Fibroblast of skin of back (primary cell): ENCODE measurements around the gene CYB5R2. TPM values are rescaled to one million over a fixed set of nuclear protein-coding genes. Genes with fewer than 3 reads are reported as not detected.

Experiments
- DNase-seq: peaks from one replicate; pipeline ENCODE4 v3.0.0-alpha.2; 2013
- polyA plus RNA-seq, 2 experiments: library from polyadenylated mRNA; unstranded; fragments of 120-200 nt; gene quantifications; one replicate each; pipeline ENCODE4 v1.2.1, GENCODE V29; 2013; ENCODE audit not compliant: insufficient read length in 2 of 2

Gene CYB5R2
- 16.2 TPM for polyA plus RNA-seq (2013, experiment 1 of 2; ENCODE audit: insufficient read length)
- 13.0 TPM for polyA plus RNA-seq (2013, experiment 2 of 2; ENCODE audit: insufficient read length)

DNA sequence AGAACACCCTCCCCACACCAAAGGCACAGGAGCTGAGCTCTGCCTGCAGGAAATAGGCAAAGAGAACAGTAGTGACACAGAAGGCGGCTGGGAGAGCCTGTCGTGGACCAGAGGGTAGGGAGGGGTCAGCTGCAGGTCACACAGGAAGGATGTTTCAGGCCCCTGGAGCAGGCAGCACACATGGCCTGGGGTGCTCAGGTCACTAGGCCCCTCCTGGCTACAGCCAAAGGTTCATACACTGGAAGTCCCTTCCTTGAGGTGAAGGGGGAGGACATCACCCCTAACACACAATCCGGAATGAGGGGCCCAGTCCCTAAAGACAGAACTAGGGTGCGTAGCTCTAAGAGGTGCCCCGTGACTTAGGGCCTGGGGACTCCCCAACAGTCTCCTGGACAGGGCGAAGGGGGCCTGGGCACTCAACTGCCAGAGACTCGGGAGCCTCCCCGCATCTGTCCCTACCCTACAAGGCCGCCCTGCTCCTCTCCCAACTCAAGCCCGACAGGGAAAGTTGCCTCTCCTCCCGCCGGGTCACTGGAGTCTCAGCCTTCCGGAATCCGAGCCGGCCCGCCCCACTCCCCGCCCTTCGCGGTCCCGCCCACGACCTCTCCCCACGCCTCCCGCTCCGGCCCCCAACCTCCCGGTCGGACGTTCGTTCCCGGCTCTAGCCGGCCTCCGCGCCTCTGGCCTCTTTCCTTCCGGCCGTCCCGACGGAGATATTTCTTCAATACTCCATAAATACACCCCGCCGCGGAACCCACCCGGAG is at the start of gene CYB5R2:
Gene CYB5R2, minus strand, starts transcription at position 541 of the 764 bp plus-strand sequence. CDS start 675 bp downstream, outside the sequence.
- peak; percentile 65 for DNase-seq

DNA sequence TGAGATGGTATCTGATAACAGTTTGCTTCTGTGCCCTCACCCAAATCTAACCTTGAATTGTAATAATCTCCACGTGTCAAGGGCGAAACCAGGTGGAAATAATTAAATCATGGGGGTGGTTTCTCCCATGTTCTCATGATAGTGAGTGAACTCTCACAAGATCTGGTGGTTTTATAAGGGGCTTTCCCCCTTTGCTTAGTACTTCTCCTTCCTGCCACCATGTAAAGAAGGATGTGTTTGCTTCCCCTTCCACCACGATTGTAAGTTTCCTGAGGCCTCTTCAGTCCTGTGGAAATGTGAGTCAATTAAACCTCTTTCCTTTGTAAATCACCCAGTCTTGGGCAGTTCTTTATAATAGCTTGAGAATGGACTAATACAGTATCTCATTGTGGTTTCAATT is 41.5 kb upstream of the CYB5R2 start:
- DNase-seq: no peak

DNA sequence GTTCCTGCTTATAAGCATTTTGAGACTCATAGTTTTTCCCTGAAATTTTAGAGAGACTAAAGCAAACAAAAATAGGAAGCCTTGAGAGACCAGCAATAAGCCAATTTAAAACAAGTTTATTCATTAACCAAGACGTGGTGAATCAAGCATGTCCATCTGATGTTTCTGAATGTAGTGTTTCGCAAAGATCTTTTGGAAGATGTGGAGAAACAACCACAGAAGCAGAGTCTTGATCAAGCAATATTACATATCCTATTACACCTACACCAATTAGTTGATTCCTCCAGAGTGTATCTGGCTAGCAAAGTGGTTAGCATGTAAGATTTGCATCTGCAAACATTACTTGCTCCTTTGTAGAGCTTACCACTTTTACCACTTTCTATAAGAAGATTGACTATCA is 33.1 kb upstream of the CYB5R2 start, which contains the start of gene OVCH2:
Gene OVCH2, minus strand, starts transcription at position 101 of the 400 bp plus-strand sequence. Its CDS starts 83 bp downstream, at position 18.
- DNase-seq: no peak

DNA sequence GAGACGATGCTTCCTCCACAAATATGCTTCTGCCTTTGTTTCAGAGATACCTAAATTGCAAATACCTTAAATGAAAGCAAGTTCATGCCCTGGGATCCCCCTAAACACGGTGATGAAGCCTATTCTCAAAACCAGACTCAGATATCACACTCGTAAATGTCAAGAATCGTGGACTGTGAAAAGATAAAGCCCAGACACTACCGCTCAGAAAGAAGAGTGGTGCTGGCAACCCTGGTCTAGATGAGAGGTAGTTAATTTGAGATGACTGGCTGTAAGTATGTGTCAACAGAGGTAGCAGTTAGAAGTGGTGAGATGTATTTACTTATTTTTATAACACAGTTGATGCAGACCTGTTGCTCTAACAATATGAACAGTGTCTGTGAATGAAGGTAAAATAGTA is 30.4 kb upstream of the CYB5R2 start:
- no peak for DNase-seq

DNA sequence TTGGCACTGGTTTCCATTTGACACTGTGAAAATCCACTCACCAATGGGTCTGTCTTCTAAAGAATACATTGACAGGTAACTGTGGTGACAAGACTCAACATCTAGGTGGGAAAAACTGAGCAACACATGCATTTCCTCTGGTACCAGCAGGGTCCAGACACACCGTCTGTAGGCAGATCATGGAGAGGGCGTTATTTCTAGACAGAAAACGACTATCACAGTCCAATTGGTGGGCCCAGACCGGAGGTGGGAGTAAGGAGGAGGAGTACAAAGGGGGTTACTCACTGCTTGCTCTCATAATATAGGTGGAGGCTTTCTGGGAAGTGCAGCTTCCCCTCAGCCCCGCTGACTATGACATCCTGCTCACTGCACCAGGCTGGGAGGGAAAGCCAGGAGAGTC is 23.1 kb upstream of the CYB5R2 start:
- no peak for DNase-seq

DNA sequence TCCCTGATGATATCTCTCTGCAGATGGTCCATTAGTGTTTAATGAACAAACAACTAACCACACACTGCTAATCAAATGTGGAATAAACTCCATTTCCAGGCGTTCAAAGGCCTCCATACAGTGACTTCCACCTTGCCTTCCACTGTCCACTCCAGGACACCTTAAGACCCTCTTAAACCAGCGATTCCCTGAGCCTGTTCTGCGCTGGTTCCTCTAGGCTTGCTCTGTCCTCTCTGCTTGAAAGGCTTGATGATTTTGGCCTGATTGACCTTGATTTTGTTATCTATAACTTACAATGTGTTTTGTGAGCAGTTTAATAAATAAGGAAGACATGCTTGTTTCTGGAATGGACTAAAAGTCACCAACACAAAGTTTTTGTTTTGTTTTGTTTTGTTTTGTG is 20.9 kb upstream of the CYB5R2 start:
- no peak for DNase-seq

DNA sequence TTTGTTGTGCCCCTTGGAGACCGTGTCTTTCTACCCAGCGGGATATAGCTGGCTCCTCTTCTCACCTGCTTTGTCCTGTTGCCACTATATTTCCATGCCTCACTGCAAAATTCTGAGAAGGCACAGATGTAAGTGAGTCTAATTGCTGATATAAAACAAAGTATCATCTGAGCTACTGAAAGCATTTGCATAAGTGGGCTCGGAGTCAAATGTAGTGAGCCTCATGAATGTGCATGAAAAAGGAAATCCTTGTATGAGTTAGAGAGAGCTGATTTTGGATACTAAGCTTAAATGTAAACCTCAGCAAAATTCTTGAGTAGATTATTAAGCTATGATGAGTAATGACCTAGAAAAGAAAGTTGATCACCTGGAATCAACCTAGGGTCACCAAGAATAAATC is 19.1 kb upstream of the CYB5R2 start:
- no peak for DNase-seq

DNA sequence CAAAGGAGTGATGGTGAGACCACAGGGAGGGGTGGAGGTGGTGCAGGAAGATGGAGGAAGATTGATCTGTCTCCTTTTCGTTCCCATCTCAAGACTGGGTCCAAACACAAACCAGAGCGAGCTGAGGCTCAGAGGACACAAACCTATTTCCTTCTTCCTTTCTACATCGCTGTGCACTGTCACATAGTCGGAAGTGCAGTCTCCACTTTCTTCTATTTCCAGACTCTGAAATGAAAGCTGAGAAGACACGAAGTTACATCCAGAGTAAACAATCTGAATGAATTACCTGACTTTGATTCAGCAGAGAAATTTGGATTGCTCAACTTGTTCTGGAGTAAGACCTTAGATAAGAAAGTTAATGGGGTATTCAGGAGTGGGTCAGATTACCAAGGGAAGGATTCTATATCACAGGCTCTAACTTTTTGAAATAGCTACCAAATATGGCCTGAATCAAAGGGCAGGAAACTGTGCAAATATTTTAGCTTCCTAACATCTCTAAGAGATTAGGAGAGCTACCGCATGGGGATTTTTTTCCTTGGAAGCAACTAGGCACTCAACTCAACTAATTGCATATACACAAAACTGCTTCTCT is 18.6 kb upstream of the CYB5R2 start:
- peak; percentile 56 for DNase-seq

DNA sequence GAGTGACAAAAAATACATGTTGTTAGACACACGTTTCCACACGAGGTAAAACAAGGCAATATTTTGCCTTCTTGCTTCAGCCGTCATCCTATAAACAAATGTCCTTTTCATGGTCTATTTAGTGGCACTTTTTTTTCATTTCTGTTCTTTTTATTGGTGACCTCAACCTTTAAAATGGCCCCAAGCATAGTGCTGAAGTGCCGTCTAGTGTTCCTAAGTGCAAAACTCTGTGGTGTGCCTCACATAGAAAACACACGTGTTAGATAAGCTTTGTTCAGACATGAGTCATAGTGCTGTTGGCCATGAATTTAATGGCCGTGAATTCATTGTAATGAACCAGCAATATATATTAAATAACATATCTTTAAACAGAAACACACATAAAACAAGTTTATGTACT is 17.3 kb upstream of the CYB5R2 start:
- no peak for DNase-seq

DNA sequence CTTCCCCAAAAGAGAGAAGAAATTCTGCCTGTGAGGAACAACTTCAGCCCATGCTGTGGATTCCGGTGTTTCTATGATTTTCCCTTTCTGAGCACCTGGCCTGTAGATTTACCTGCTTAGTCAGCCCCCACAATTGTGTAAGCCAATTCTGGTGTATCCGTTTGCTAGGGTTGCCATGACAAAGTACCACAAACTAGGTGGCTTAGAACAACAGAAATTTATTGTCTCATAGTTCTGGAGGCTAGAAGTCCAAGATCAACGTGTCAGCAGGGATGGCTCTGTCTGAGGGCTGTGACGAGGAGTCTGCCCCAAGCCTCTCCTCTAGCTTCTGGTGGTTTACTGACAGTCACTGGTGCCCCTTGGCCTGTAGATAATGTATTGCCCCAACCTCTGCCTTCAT is 15.9 kb upstream of the CYB5R2 start:
- DNase-seq: no peak

DNA sequence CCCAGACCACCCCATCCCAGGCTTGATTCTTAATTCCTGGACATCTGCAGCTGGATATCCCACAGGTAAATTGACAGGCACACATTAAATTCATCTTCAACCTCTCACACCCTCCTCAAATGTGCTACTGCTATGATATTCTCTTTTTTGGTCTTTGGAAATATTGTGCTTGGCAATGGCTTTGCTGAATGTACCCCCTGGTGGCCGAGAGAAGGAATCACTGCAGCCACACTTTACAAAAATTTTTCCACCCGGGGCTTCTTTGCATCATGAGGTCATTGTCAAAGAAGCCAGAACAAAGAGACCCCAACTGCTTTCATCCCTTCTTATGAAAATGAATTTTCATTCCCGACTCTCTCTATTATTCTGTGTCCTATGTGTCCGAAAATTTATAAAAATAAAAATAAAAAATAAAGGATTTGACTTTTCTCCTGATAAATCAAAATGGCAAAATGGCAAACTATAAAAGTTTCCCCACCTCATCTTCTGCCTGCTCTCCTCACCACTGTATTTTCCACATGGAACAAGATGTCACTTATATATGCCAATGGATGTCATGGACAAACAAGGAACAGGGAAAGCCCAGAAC is 15.0 kb upstream of the CYB5R2 start:
- peak; percentile 44 for DNase-seq

DNA sequence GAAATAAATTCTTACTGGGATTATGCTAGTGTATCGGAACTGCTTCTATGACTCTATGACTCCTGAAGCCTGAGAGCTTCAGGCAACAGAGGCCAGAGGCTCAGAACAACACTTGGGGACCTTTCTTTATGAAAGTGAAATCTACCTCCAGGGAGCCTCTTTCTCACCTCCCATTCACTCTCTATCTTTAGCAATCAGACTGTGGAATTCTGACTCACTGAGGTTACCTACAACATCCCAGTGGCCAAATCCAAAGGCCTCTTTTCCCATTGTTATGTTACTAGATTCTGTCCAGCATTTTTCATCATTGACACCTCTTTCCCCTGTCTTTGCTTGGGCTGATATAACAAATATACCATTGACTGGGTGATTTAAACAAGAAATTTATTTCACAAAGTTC is 14.1 kb upstream of the CYB5R2 start:
- DNase-seq: no peak

DNA sequence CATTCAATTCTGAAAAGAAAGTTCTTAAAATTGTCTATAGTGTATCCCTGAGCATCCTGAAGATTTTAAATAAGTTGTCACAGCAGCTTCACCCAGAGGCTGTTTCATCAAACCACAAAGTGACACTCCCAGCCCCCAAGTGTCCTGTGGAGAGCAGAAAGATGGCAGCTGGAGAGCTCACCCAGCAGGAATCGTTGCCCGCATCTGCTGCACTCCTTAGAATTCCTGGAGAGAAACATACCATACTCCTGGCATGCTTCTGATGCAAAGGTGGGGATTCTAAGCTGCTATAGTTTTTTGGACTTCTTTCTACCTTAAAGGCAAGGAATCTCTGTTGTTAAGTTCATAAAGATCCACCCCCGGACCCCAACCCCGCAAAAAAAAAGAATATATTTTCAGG is 13.5 kb upstream of the CYB5R2 start:
- no peak for DNase-seq

DNA sequence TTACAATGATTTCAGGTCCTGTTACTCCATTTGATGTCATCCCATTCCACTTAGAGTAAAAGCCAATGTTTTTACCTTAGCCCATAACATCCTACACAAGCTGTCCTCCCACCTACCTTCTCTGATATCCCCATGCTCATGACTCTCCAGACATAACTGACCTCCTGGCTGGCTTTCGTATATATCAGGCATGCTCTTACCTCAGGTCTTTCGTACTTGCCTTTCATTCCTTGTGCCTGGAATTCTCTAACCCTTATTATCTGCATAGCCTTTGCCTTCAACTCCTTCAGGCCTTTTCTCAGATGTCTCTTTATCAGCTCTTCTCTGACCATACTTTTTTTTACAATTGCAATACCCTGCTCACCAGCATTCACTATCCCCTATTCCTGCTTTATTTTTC is 10.3 kb upstream of the CYB5R2 start:
- no peak for DNase-seq

DNA sequence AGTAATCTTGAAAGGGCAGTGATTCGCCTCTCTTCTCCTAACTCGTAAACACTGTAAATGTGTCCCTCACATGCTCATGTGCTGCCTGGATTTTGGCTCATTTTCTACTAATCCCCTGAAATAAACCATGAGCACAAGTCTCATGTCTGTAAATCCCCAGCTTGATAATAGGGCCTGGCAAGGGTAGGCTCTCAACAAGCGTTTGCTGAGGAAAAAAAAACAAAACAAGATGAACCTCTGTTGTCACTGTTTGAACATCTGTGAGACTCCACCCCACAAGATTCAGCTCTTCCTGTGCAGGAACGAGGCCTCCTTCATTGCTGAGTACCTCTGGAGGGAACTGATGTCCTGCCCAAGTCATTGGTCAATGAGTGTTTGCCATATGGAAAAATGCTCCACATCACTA is 4.5 kb upstream of the CYB5R2 start:
- peak; percentile 27 for DNase-seq

DNA sequence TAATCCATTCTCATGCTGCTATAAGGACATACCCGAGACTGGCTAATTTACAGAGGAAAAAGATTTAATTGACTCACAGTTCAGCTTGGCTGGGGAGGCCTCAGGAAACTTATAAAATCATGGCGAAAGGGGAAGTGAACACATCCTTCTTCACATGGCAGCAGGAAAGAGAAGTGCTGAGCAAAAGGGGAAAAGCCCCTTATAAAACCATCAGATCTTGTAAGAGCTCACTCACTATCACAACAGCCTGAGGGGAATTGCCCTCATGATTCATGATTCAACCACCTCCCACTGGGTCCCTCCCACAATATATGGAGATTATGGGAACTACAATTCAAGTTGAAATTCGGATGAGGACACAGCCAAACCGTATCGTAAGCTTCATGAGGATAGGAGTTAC is 3.8 kb upstream of the CYB5R2 start:
- peak; percentile 83 for DNase-seq

DNA sequence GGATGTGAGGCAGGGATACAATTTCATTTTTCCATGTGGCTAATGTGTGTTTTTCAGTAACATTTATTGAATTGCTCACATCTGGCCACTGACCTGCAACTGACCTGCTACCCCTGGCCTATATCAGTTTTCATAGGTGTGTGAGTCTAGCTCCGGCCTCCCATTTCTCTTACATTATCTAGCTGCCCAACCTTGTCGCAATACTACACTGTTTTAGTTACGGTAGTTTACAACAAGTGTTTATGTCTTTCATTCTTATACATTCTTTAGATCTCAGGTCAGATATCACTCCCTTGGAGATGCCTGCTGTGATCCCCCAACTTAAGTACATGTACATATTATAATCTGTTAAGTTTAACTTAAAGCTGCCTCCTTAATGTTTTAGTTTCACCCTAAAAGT is 2.3 kb upstream of the CYB5R2 start:
- DNase-seq: no peak

DNA sequence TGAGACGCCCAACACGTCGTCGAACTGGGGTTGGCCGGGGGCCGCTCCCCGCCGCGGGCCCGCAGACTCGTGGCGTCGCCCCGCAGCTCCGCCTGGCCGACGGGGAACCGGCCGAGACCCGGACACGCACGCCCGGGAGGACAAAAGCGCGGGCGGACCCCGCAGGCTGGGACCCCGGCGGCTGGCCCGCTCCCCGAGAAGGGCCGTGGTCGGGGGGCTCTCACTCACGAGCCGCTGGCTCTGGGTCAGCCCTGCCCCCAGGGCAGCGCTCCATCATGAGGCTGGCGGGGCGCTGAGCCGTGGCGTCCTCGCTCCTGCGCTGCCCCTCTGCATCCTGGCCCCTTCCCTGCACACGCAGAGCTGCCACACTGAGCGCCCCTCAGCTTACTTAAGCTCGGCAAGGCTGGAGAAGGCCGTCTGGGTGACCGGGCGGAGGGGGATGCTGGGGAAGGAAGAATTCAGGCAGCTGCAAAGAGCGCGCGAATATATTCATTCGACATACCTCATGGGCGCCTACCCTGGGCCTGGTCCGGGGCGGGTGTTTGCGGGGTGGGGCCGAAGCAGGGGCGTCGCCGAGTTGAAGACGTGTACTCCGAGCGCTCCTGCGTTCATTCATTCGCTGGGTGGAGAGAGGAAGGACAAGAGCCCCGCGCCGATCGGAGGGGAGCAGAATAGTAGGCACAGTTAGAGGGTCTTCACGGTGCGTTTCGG is 579 bp upstream of the CYB5R2 start:
- peak; percentile 26 for DNase-seq

DNA sequence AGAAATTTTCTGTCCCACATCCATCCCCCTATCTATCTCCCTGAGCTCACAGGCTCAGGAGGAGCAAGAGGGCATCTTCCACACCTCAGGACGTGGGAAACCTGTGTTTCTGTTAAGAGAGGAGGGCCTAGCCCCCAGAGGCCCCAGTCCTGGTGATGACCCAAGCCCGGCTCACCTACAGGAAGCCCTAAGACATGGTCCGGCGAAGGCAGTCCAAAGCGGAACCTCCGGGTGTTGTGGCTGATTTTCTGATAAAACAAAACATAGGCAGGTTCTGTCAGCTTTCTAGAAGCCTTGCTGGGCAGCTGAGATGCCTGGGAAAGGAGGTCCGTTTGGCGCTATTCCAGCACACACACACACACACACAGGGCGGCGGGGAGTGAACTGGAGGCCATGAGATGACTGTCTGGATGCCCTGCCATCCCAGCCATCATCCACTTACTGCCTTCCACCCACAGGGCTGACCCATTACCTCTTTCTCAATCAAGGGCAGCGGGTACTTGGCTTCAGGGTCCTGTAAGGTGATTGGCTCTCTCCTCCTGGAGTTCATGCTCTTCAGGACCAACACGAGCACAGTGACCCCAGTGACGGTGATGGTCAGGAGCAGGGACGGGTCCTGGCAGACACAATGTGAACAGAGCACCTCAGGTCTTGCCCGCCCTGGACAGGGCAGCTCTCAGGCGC is 882 bp downstream of the CYB5R2 start:
- no peak for DNase-seq

DNA sequence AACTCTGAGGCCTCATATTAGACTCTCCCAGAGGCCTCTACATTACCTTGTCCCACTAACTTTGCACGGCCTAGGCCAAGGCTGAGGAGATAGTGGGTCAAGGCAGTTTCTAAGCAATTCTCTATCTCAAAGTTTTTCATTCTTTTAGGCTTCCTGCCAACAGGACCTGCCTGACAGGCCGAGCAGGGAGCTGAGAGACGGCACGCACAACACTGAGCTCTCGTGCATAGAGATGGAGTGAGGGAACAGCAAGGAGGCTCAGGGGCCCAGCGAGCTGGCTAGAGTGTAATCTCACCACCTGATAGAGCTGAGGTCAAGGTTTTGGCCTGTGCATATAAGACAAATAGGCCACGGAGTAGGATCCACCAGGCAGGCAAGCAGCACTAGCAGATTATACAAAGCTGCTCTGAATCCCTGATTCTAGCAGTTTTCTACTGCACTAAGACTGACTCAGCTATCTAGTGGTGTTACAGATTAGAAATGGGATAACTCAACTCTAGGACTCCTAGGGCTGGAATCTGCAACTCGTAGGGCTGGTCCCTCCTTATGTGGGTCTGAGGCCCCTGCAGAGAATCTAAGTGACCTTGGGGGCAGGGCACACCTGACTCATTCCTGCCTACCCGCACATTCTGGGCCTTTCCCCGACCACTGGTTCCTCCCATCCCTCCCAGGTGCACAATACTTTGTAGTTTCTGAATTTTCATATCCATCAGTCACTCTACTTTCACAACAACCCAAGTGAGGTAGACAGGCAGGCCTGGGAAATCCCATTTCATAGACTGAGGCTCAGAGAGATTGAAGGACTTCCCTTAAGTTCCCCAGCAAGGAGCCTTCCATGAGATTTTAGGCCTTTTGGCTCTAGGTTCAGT is 1.7 kb downstream of the CYB5R2 start:
- DNase-seq: no peak

DNA sequence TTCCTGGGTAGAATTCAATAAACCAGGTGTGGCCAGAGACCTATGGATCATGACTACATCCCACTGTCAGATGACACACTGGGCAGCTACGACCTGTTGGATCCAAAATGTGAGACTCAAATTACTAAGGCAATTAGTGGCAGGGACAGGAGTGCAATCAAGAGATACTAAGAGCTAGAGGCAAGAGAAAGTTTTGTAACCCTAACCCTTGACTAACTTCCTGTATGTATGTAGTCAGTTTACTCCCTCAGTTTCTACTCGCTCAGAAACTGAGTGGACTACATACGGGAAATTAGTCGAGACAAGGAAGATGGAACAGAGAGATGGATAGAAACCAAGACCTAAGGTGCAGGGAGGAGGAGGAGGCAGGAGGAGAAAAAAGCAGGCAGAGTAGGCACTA is 2.7 kb downstream of the CYB5R2 start:
- no peak for DNase-seq

DNA sequence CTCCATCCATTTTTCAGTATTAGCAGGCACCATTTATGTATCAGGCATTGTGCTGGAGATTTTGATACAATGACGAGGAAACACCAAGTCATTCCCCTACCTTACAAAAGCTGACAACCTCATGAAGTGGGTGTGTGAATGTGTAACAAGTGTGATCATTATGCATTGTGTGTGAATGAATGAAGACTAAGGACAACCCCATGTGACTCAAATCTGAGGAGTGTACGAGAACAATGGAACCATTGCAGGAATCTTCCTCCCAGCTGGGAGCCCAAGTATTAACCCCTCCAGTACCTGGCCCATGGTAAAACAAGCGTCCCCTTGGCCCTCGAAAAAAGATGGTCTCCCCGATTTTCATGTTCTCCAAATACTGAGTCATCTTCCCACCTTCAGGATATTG is 4.4 kb downstream of the CYB5R2 start:
- DNase-seq: no peak
